ENCODE results near the gene TRPC1.

TRPC1 gene

DNA sequence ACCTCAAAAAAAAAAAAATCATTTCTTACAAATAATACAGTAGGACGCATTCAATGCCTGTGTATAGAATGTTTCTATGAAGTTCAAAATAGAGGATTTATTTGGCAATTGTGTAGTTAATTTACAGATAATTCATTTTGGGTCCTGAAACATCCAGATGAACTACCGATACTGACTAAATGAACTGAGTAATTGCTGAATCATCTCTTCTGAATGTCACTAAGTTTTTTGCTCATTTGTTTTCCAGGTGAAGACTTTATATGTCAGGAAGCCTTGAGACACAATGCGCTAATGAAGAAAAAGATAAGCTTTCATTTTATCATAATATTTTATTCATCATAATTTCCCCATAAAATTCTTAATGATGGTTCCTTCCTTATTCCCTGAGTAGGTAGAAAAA lies 125.3 kb downstream of the TRPC1 start:
- Mint-ChIP-seq H3K9me3 (no peaks in the 10 kb centered on the region), H3K4me1 (no peaks in the 10 kb centered on the region), H3K36me3 (no peaks in the 10 kb centered on the region), H3K27me3 (peaks cover 3% of the 10 kb centered on the region), H3K27ac (no peak overlapping the region), H3K4me3 (no peak overlapping the region)

DNA sequence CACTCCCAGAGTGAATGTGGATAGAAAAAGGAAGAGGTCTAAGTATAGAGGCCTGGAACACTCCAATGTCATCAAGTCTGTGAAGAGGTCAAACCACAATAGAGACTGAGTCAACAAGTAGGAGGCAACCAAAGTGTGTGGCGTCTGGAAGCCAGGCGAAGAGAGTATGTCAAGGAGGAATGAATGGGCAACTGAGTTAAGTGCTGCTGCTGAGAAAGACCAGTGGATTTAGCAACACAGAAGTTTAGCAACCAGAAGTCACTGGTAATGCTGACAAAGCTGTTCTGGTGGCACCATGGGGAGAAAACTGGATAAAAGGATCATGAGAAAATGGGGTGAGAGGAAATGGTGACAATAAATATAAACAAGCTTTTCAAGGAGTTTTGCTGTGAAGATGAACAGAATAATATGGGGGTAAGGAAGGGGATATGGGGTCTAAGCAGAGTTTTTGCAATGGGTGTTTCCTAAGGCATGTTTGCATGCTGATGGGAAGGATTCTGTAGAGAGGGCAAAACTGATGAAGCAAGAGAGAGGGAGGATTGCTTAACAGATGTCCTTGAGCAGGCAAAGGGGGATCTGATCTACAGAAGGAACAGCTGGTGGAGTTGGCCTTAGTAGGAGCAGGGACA lies 126.7 kb downstream of the TRPC1 start:
- no peaks in the 10 kb centered on the region for H3K9me3 Mint-ChIP-seq
- H3K27ac Mint-ChIP-seq = no peak overlapping the region
- peaks cover 3% of the 10 kb centered on the region for H3K27me3 Mint-ChIP-seq
- H3K4me1 Mint-ChIP-seq = no peaks in the 10 kb centered on the region
- no peaks in the 10 kb centered on the region for H3K36me3 Mint-ChIP-seq
- H3K4me3 Mint-ChIP-seq = no peak overlapping the region

DNA sequence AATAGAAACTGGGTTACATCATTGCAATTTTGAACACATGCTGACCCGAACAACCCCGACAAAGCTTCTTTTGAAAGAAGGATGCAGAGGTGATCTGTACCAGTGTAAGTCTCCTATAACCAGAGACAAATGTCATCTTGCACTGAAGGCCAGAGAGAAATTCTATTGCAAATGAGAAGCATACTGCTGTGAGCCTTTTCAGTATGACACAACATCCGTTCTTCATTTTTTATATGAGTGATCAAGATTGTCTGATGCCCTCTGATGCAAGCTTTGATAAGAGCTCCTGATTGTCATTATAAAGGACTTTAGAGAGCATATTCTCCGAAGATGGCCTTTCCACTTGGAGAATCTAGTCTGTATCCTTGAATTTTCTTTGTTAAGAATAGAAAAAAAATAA lies 128.2 kb downstream of the TRPC1 start:
- peaks cover 3% of the 10 kb centered on the region for H3K27me3 Mint-ChIP-seq
- H3K4me3 Mint-ChIP-seq = no peak overlapping the region
- no peak overlapping the region for H3K27ac Mint-ChIP-seq
- H3K4me1 Mint-ChIP-seq = no peaks in the 10 kb centered on the region
- no peaks in the 10 kb centered on the region for H3K9me3 Mint-ChIP-seq
- no peaks in the 10 kb centered on the region for H3K36me3 Mint-ChIP-seq

DNA sequence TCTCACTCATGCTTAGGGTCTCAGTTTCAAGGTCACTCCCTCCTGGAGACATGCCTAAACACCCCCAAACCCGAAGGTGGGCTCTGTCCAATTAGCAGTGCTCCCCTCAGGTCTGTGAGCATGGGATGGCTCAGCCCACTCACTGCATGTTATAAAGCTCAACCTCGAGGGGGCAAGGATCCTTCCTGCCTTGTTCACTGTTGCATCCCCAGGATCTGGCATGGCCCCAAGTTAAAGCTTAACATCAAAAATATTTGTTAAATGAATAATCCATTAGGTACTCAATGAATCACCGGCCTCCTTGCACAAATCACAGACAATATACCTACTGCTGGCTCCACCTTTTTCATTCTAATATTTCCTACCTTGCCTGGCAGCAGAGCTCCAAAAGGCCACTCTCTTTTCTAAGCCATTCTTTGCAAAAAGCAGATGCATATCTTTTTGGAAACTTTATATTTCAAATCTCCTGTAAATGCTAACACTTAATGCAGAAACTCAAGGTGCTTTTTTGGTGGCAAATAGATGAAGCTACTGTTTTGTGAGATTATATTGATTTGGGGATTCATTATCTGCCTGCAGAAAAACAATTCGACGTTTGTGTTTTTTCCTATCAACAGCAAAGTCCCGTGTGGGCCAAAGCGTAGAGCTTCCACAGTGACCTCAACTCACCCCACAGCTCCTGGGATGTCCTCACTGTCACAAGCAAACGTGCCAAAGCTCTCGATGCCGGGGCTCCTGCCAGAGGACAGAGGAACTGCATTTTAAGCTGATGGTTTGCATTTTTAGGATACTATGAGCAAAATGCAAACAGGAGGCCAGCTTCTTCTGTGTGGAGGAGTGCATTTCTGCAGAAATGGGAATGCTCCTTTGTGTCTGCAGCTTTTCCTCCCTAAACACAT lies 129.7 kb downstream of the TRPC1 start:
- H3K9me3 Mint-ChIP-seq = no peaks in the 10 kb centered on the region
- no peaks in the 10 kb centered on the region for H3K4me1 Mint-ChIP-seq
- H3K27me3 Mint-ChIP-seq = peaks cover 3% of the 10 kb centered on the region
- no peak overlapping the region for H3K4me3 Mint-ChIP-seq
- no peak overlapping the region for H3K27ac Mint-ChIP-seq
- H3K36me3 Mint-ChIP-seq = no peaks in the 10 kb centered on the region

DNA sequence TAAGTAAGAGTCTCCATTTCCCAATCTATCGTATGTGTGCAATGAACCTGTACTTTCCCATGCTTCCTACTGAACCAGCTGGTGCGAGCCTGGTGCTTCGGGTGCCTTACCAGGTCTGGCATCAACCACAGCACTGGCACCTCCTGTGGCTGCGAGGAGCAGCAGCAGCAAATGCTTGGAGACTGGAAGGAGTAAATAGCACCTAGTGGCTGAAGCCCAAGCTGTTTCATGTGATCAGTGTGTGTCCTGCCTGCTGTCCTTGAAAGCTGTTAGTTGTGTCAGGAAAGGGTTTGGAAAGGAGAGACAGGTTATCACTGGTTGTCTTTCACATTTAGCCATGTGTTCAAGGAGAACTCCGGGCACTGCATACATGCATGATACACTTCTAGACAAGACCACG lies 133.2 kb downstream of the TRPC1 start:
- Mint-ChIP-seq H3K36me3 (no peaks in the 10 kb centered on the region), H3K9me3 (no peaks in the 10 kb centered on the region), H3K4me1 (no peaks in the 10 kb centered on the region), H3K4me3 (no peak overlapping the region), H3K27ac (no peak overlapping the region), H3K27me3 (peaks cover 7% of the 10 kb centered on the region)
